SH-SY5Y (cell line): Measurements from ENCODE around the gene FEZ2.

Experiments used
- GATA2 ChIP-seq: IDR thresholded peaks from 2 replicates; pipeline ENCODE4 v1.6.1; 2011; ENCODE audit warnings: mild to moderate bottlenecking, low read depth, low read length
- GATA3 ChIP-seq: IDR thresholded peaks from 2 replicates; pipeline ENCODE4 v1.6.1; 2011; ENCODE audit warnings: low read depth, mild to moderate bottlenecking, low read length, moderate library complexity

- TF ChIP-seq GATA3, result no peak
- no peak for TF ChIP-seq GATA2
These were observed 67.0 kb downstream of the FEZ2 start for GRCh38 chr2:36530983-36531354.
